ENCODE data around the gene PTOV1.

The PTOV1 gene

DNA sequence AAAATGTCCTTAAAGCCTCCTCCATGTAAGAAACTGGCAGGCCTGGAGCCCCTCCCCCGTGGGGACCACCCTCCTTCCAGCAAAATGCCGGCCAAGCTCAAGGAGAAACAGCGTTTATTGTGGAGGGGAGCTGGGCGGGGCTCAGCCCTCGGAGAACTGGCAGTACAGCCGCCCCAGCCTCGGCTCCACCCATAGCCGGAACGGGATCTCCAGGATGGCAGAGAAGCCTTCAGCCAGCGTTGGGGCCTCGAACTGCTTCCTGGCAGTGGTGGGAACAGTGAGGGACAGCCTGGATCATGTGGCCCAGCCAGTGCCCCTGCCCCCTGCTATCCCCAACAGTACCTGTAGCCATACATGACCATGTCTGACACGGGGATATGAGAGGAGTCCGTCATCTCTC is 10.1 kb downstream of the PTOV1 start:
- DNase-seq, result no peak

DNA sequence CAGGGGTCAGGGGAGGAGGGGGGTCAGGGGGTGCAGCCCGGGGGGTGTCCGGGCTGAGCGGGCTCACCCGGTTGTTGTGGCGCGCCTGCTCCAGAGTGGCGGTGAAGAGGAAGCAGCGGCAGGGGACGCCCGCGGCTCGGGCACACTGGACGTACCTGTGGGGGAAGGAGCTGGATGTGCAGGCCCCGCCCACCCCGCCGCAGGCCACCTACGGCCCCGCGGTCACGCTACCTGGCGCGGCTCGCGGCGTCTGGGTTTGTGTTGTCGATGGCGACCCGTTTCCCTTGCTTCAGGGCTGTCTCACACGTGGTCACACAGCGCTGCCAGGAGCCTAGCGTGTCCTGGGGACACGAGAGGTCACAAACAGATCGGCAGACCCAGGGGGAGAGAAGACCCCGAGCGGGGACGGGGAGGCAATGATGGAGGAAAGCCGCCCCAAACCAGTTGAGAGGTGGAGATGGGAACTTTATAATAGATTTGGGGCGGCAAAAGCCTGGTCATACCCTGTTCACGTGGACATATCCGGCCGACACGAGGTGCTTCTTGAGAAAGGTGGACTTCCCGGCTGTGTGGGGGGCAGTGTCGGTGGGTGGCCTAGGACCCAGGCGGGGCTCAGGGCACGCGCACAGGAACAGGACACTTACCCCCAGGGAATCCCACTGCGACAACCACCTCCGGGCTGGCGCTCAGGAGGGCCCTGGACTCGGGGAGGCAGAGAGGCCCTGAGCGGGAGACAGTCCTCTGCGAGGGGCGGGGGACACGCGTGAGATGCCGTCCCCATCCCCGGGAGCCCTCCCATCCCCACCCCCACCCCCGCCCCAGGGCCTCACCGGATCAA is 10.8 kb downstream of the PTOV1 start:
- no peak for DNase-seq

DNA sequence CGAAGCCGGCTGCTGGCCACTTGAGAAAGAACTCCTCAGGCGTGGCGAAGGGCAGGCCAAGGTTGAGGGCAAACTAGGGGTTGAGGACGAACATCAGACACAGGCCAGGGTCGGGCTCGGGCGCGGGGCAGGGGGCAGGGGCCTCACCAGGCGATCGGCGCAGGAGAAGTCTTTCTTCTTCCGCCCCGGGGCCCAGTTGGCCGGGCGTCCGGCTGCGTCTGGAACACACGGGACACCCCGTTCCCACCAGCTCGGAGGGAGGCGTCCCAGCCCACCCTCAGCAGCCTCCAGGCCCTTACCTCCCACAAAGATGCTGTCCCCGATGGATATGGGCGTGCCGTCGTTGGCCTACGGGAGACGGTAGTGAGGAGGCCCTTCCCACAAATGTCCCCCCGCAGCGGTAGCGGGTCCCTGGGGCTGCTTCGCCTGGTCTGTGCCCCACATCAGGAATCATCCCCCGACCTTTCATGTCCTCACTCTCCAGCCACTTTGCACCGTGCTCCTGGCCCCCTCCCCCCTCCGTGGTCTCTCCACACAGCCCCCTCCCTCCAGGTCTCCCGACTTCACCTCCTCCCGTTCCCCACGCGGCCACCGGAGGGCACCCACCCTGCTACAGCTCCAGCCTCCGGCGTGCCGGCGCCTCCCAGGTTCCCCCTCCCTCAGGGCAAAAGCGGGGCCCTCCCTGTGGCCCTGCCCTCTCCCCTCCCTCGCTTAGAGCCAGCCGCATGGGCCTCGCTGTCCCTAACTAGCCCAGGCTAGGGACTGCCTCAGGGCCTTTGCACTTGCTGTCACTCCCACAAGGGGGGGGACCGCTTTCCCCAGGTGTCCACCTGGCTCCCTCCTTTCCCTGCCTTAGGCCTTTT is 11.7 kb downstream of the PTOV1 start:
- DNase-seq, result no peak

- DNase-seq, result no peak
Observed at GRCh38 chr19:49863254-49863934, 12.4 kb downstream of the PTOV1 start.

DNA sequence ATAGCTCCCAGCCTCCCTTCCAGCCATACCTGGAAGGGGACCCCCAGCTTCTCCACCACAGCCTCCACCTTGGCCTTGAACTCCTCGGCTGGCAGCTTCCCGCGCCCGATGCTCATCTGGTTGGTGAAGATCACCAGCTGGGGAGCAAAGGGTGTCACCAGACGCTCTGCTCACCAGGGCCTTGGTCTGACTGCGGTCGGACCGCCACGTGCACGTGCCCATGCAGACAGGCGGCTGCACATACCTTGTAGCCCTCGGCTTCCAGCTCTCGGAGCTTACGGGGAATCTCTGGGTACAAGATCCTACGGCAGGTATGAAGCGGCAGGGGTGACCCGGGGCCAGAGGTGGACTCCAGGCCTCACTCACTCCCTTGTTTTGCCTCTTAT is 13.0 kb downstream of the PTOV1 start:
- DNase-seq, result no peak

DNA sequence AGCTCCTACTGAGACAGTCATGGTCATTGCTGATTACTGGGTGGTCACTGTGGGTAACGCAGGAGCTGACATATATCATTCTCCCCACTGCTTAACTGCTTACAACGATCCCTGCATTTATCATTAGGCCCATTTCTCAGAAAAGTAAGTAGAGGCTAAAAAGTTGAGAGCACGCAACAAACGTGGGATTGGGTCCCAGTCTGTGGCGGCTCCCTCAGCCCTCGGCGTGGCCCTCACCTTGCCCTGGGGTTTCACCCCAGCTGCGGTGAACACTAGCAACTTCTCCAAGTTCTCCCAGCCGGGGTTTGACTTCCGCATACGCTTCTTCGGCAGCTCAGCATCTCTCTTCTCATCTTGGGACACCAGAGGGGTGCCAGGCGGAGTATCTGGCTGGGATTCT is 13.9 kb downstream of the PTOV1 start:
- no peak for DNase-seq

GRCh38 chr19:49866933-49867782 is 16.2 kb downstream of the PTOV1 start, which contains the start of gene PNKP:
Gene PNKP, minus strand, starts transcription at chr19:49867576. Its CDS starts 372 bp downstream, at chr19:49867204.
- peak; percentile 91 for DNase-seq

DNA sequence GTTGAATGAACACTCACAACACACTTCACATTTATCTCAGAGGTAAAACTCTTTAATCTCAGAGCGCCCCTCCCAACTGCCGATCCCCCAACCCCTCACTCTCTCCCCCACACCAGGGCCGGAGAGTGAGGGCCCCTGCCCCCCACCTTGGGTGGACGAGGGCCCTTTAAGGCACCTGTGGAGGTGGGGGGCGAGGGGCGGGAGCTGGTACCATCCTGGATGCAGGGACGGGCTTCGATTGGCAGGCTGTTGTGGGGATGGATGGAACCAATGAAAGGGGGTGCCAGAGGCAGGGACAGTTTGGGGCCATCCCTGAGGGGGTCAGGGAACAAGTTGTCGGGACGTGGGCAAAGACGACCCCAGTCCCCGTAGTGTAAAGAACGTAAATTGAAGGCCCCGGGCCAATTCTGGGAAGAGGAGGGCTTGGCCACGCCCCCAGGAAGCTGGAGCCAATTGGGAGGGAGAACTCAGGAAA is 18.1 kb downstream of the PTOV1 start:
- DNase-seq, result no peak

DNA sequence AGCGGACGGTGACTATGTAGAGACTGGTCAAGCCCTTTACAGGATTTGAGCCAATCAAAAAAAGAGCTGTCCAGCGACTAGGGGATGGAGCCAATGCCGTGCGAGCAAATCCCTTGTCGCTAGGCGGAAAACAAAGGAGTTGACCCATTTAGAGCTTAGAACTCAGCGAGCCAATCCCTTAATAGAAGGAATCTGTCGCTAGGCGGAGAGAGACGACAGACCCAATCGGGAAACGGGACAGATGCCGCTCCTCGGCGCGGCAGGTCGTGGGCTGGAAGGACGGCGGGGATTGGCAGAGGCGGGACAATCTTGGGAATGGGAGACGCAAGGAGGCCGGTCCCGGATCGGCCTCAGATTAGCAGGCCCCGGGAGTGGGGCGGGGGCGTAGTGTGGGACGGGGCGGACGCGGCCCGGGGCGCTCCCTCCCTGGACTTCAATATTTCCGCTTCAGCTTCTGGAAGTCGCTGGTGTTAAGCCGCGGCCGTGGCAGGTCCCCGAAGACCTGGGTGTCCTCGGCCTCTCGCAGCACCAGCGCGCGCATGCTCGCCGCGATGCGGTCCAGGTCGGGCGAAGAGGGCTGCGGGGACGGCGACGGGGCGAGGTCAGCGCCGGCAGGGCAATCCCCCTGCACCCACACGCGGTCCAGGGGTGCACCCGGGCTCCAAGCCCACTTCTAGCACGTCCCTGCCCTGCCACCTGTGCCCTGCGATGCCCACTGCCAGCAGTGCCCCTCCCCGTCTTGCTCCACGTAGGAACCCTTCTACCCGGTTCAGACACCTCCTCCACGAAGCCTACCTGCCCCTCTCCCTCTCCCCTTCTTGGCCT is 18.7 kb downstream of the PTOV1 start:
- peak; percentile 99 for DNase-seq

GRCh38 chr19:49870309-49870901 is 19.4 kb downstream of the PTOV1 start:
- no peak for DNase-seq

DNA sequence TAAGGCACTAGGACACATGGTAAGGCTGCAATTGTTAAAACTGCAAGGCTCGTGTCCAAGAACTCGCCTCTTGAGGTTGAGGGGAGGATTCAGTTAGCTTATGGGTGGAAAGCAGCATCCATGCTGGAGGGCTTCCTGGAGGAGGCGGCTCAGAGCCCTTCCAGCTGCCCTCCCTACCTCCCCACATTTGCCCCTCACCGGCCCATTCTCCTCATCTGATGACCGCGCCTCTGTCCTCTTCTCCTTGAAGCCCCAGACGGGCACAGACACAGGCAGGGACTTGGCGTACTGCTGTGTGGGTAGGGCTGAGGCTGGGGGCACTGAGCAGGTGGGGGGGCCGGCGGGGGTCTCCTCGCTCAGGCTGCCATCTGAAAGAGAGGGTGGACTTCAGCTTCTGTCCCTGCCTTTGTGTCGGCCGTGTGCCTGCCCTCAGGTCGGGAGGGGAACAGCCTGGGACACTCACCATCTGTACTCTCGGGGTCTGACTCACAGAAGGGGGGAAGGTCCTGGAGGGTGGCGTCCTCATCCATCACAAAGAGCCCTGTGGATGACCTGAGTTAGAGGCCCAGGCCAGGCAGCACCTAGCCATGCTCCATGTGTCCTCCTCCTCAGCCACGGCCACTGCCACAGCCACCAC is 20.5 kb downstream of the PTOV1 start:
- DNase-seq, result no peak

DNA sequence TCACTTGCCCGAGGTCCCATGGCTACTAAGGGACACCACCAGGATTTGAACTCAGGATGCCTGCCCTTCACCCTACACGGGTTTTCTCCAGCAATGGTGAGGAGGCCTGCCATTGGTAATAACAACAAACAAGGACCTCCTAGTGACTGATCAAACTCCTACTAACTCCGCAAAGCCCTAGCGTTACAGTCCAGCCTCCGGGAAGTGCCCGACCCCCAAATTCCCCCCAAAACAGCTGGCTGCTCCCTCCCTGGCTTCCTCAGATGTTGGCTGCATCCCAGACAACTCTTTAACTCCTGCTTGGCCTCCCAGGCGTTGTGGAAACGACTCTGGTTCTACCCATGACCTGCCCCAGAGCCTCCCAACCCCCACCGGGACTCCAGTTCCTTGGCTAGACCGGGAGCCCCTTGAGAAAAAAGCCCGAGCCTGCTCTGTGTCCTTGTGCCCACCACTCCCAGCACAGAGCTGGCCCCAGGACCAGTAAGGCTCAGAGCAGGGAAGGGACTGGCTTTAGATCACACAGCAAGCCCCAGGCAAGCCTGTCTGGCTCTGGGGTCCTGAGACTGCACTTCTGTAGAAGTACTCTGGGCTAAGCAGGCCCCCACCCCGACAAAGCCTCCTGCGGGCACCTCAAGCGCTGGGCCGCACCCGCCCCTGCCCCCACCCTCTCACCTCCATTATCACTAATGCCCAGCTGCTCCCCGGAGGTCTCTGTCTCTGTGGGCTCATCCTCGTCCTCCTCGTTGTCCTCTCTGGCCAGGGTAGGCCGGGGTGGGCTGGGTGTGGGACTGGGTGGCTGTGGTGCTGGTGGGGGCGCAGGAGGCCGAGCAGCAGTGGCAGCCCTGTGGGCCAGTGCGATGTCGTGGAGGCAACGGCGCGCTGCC is 21.5 kb downstream of the PTOV1 start:
- DNase-seq, result no peak

DNA sequence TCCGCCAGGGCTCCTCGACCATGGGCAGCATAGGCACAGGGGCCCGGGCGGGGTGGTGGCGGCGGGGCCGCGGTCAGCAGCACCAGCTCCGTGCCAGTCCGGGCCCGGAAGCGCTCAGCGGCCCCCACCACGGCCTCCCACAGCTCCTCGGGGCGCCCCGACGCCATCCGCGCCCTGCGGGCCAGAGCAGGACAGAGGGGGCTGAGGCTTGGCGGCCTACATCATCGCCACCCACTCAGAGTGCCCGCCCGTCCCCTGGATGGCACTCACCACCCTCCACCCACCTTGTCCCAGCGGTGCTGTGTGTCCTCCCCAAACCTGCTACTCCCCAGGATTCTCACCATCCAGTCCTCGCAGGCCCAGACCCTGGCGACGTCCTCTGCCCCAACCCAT is 22.2 kb downstream of the PTOV1 start:
- DNase-seq, result no peak

GRCh38 chr19:49873834-49874233 is 22.9 kb downstream of the PTOV1 start:
- DNase-seq, result no peak

DNA sequence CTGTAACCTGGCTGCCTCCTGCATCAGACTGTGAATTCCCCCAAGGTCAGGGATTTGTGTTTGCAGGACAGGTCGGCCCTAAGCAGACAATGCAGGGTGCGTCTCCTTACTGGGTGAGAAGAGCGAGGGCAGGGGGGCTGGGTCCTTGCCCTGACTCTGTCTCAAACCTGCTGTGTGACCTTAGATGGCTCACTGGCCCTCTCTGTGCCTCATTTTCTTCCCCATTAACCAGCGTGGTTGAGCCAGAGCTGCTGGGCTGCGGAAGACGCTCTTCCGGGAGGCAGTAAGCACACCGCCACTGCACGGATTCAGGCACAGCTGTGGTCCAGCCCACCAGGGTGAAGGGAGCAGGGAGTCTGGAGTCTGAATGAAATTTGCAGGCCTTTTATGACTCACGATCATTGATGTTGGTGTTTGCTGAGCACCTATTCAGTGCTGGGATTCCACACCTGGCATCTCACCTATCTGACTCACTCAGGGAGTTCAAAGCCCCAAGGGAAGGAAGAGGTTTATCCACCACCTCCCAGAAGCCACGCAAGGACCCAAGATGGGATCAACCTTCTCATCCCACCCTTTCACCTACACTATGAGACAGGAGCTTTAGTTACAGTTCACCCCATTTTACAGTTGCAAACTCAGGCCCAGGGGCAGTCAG is 23.7 kb downstream of the PTOV1 start:
- DNase-seq, result no peak

- DNase-seq, result no peak
Observed at GRCh38 chr19:49875177-49875576, 24.2 kb downstream of the PTOV1 start.

GRCh38 chr19:49875857-49876421 is 25.0 kb downstream of the PTOV1 start:
- peak; percentile 66 for DNase-seq

DNA sequence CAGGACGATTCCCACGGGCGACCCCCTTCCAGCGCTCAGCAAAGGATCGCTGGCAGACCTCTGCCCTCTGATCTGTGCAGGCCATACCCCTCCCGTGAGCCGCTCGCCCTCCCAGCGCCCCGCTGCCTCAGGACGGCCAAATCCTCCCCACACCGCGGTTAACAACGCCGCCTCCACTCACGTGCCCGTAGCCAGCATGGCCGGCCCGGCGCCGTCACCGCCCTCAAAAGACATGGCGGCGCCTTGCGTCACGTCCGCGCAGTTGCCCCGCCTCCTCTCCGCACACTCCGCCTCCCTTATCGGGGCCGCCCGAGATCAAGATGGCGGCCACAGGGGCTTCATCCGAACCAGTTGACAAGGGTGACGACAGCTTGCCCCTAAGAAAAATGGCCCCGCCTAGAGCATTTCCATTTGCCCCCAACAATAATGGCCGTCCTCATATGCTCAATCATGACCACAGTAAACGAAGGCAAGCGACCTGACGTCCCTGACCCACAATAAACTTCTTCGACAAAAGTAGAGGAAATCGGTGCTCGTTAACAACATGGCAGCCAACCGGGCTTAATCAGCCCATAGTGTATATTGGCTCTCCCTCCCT is 25.6 kb downstream of the PTOV1 start:
- DNase-seq, result peak; percentile 97

Data from DMS79 treated with DMSO at 0.1 percent for 48 hours (cell line).